Neutrophil (primary cell): Measurements from ENCODE around the gene NDST3.

Source experiments
- H3K27ac ChIP-seq: fragments of 200-600 bp; sonication (generic); 2 replicates; pipeline ENCODE4 v1.5.1; 2016; ENCODE audit warnings: mild to moderate bottlenecking, moderate library complexity
- H3K27me3 ChIP-seq: fragments of 200-600 bp; sonication (generic); 2 replicates; pipeline ENCODE4 v1.6.0; 2016; ENCODE audit warnings: mild to moderate bottlenecking
- H3K36me3 ChIP-seq: fragments of 200-600 bp; sonication (generic); 2 replicates; pipeline ENCODE4 v1.5.1; 2017
- H3K4me1 ChIP-seq, 2 experiments: fragments of 200-600 bp in 1 of 2; sonication (generic) in 1 of 2; 1 replicate in 1 of 2; 2 replicates in 1 of 2; pipeline versions ENCODE4 v1.5.1 to v1.6.1; 2013 to 2016; ENCODE audit warnings: low read depth in 1 of 2, low read length in 1 of 2, mild to moderate bottlenecking in 1 of 2, moderate library complexity in 1 of 2; ENCODE audit not compliant: control insufficient read depth in 1 of 2, insufficient read depth in 1 of 2
- H3K4me3 ChIP-seq, 2 experiments: fragments of 200-600 bp in 1 of 2; sonication (generic) in 1 of 2; 1 replicate in 1 of 2; 2 replicates in 1 of 2; pipeline ENCODE4 v1.5.1; 2013 to 2016; ENCODE audit warnings: low read depth in 1 of 2, low read length in 1 of 2, mild to moderate bottlenecking in 1 of 2, moderate library complexity in 1 of 2
- H3K9me3 ChIP-seq: fragments of 200-600 bp; sonication (generic); 2 replicates; pipeline ENCODE4 v1.5.1; 2016
- CTCF ChIP-seq: fragments of 200-600 bp; sonication (generic); IDR thresholded peaks from 2 replicates; pipeline ENCODE4 v1.5.1; 2016; ENCODE audit warnings: antibody characterized with exemption

NDST3 gene

DNA sequence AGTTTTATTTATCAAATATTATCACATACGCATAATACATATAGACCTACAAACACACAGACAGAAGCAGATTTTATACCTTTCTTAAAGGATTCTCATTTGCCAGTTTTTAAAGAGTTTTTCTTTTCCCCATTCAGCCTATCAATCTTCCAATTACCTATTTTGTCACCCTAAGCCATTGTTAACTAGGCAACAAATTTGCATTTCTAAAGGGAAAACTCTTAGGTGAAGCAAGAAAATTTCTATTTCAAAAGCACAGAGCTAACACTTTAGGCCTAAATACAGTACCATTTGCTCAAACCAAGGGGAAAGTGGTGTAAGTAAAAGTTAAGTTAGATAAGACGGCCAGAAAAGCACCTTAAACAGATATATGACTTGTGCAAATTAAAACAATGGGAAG is 156.6 kb downstream of the NDST3 start:
- no peak overlapping the region for H3K27ac ChIP-seq
- H3K36me3 ChIP-seq = no peaks in the 10 kb centered on the region
- TF ChIP-seq CTCF = no peak
- H3K27me3 ChIP-seq = no peaks in the 10 kb centered on the region
- no peaks in the 10 kb centered on the region for H3K9me3 ChIP-seq
- H3K4me1 ChIP-seq = no peaks in the 10 kb centered on the region
- no peak overlapping the region for H3K4me3 ChIP-seq

DNA sequence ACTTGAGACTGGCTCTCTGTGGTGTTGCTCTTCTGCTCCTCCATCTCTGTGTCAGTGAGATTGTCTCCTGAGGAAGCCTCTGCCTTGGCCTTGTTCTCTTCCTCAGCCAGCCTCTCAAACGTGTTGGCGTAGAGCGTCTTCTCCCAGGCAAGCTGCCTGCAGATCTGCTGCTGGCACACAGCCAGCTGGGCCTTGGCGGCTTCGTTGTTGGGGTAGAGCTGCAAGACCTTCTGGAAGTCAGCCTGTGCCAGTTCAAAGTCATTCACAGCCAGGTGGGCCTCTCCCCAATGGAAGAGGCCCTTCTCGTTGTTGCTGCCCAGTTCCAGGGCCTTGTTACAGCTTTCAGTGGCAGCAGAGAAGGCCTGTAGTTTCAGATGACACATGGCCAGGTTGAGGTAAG is 159.1 kb downstream of the NDST3 start:
- no peak overlapping the region for H3K4me3 ChIP-seq
- H3K27me3 ChIP-seq = no peaks in the 10 kb centered on the region
- H3K4me1 ChIP-seq = no peaks in the 10 kb centered on the region
- no peak overlapping the region for H3K27ac ChIP-seq
- H3K9me3 ChIP-seq = no peaks in the 10 kb centered on the region
- no peak for TF ChIP-seq CTCF
- H3K36me3 ChIP-seq = no peaks in the 10 kb centered on the region

- Histone ChIP-seq H3K4me3 (no peak overlapping the region), H3K9me3 (peaks cover 4% of the 10 kb centered on the region), H3K36me3 (no peaks in the 10 kb centered on the region), H3K4me1 (no peaks in the 10 kb centered on the region), H3K27me3 (no peaks in the 10 kb centered on the region), H3K27ac (no peak overlapping the region)
- TF ChIP-seq CTCF = no peak
Observed at GRCh38 chr4:118206627-118207026, 172.3 kb downstream of the NDST3 start.

DNA sequence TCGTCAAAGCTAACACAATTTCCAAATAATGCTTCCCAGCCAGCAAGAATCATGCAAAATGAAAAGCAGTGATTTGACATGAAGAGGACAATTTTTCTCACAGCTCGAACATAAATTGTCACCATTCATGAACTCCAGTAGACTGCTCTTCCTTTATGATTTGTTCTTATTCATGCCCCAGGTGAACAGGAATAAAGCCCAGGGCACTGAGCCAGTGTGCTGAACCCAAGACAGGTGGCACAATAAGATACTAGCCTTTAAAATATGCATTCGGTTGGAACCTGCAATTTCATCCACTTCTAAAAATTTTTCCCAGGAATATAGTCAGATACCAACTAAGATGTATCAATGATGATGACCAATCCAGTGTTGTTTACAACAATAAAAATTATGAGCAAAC is 178.8 kb downstream of the NDST3 start:
- Histone ChIP-seq H3K27me3 (no peaks in the 10 kb centered on the region), H3K4me3 (no peak overlapping the region), H3K4me1 (no peaks in the 10 kb centered on the region), H3K27ac (no peak overlapping the region), H3K36me3 (no peaks in the 10 kb centered on the region), H3K9me3 (no peaks in the 10 kb centered on the region)
- TF ChIP-seq CTCF = no peak

- no peak for TF ChIP-seq CTCF
- H3K27ac ChIP-seq = no peak overlapping the region
- no peaks in the 10 kb centered on the region for H3K27me3 ChIP-seq
Observed at GRCh38 chr4:118215826-118216225, 181.5 kb downstream of the NDST3 start.

DNA sequence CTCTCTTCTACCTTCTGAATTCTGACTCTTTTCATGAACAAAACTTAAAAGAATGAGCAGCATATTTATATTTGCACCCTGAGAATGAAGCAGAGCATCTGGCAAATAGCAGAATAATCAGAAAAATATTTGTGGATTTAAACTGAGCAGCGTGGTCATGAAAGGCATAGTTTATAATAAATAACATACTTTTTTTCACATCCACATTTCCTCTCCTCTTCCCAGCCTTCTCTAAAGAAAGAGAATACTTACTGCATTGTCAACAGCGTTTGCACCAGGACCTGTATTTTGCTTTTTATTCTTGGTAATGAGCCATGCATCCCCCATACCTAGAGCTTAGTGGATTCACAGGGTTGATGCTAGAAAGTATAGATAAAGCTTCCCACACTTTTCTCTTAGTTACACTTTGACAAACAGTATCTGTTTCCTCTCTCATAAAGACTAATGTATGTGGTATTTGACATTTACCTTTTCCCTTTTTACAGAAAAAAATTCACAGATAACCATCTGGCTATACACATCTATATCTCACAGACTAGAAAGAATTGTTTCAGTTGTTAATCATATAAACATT is 187.0 kb downstream of the NDST3 start:
- Histone ChIP-seq H3K36me3 (no peaks in the 10 kb centered on the region), H3K27ac (no peak overlapping the region), H3K9me3 (no peaks in the 10 kb centered on the region), H3K4me3 (no peak overlapping the region), H3K27me3 (no peaks in the 10 kb centered on the region), H3K4me1 (no peaks in the 10 kb centered on the region)
- no peak for TF ChIP-seq CTCF

More at GRCh38 chr4:118215826-118216225, 181.5 kb downstream of the NDST3 start:
- H3K9me3 ChIP-seq = no peaks in the 10 kb centered on the region
- no peaks in the 10 kb centered on the region for H3K36me3 ChIP-seq
- no peaks in the 10 kb centered on the region for H3K4me1 ChIP-seq
- H3K4me3 ChIP-seq = no peak overlapping the region
